IgD-negative memory B cell (primary cell): ENCODE results near the gene MARK3. TPM values are rescaled to one million over a fixed set of nuclear protein-coding genes. Genes with fewer than 3 reads are reported as not detected.

Experiments
- polyA plus RNA-seq: library from polyadenylated mRNA; unstranded; fragments of 300-500 nt; fragmentation: Illumina TruSeq; gene quantifications from one replicate; pipeline ENCODE4 v1.2.3, GENCODE V29; 2021

Gene MARK3
- polyA plus RNA-seq, 1 donor from 2014 or later: 40.3 TPM

Other genes starting within 250 kb of the MARK3 start
- 372 TPM for gene EIF5, start 51.2 kb upstream of the MARK3 start, polyA plus RNA-seq
- 0.61 TPM for gene CKB, start 137.4 kb downstream of the MARK3 start, polyA plus RNA-seq
- gene TRMT61A, start 143.8 kb downstream of the MARK3 start, polyA plus RNA-seq: 12.6 TPM
- 42.1 TPM for gene BAG5, start 177.2 kb downstream of the MARK3 start, polyA plus RNA-seq
- gene COA8, start 177.5 kb downstream of the MARK3 start, polyA plus RNA-seq: 67.9 TPM
- gene KLC1, start 243.8 kb downstream of the MARK3 start, polyA plus RNA-seq: 80.2 TPM